A673 (cell line): ENCODE results near the gene NUP210L. TPM values are rescaled to one million over a fixed set of nuclear protein-coding genes. Genes with fewer than 3 reads are reported as not detected.
A peak's percentile ranks its signal among the peaks of the same experiment; 100 is the strongest.

Experiments used
- BruUV-seq: library from RNA; stranded (reverse); fragments of 400-500 nt; replicated peaks from 2 replicates; lab custom pipeline; 2021; lab: Mats Ljungman, UMichigan
- CTCF ChIA-PET: fragments of 300-600 bp; sonication (Branson Sonifier 250); formaldehyde crosslinking; loops from one replicate; lab custom pipeline; 2022; ENCODE audit warnings: antibody characterized with exemption; lab: Charles Lee
- POLR2A ChIA-PET: fragments of 300-600 bp; sonication (Branson Sonifier 250); formaldehyde crosslinking; loops from one replicate; lab custom pipeline; 2022; ENCODE audit warnings: antibody characterized with exemption; ENCODE audit not compliant: low non-redundant PET; lab: Charles Lee
- DNase-seq: peaks from one replicate; pipeline ENCODE4 v3.0.0-alpha.2; 2015; ENCODE audit warnings: low spot score
- H3K27ac ChIP-seq: fragments of 200-600 bp; sonication (generic); 2 replicates; pipeline ENCODE4 v1.5.1; 2016; ENCODE audit warnings: mixed run types, low read depth, mild to moderate bottlenecking, mixed read lengths, antibody characterized with exemption, low read length; ENCODE audit not compliant: poor library complexity, severe bottlenecking
- H3K27me3 ChIP-seq: fragments of 200-600 bp; sonication (generic); replicated peaks from 2 replicates; pipeline ENCODE4 v1.6.1; 2017; ENCODE audit warnings: mixed run types, low read depth, mild to moderate bottlenecking, mixed read lengths, antibody characterized with exemption, low read length; ENCODE audit not compliant: insufficient read depth, poor library complexity
- H3K36me3 ChIP-seq: fragments of 200-600 bp; sonication (generic); 2 replicates; pipeline ENCODE4 v1.6.1; 2016; ENCODE audit warnings: mixed run types, mild to moderate bottlenecking, mixed read lengths, antibody characterized with exemption, low read length; ENCODE audit not compliant: insufficient read depth, poor library complexity, severe bottlenecking
- H3K4me1 ChIP-seq: fragments of 200-600 bp; sonication (generic); 2 replicates; pipeline ENCODE4 v1.6.1; 2017; ENCODE audit warnings: mixed run types, mild to moderate bottlenecking, mixed read lengths, antibody characterized with exemption, low read length; ENCODE audit not compliant: insufficient read depth, poor library complexity, severe bottlenecking
- H3K4me3 ChIP-seq: fragments of 200-600 bp; sonication (generic); 2 replicates; pipeline ENCODE4 v1.5.1; 2016; ENCODE audit warnings: low read depth, mixed run types, mild to moderate bottlenecking, mixed read lengths, low read length; ENCODE audit not compliant: poor library complexity, severe bottlenecking
- H3K9me3 ChIP-seq: fragments of 200-600 bp; sonication (generic); 2 replicates; pipeline ENCODE4 v1.6.1; 2016; ENCODE audit warnings: mixed run types, low read depth, mild to moderate bottlenecking, mixed read lengths, antibody characterized with exemption, low read length; ENCODE audit not compliant: poor library complexity, severe bottlenecking
- CTCF ChIP-seq: fragments of 300-800, 200-600 bp; sonication (generic); conservative IDR thresholded peaks from 2 replicates; pipeline ENCODE4 v1.5.1; 2017; ENCODE audit warnings: low read depth, mild to moderate bottlenecking, antibody characterized with exemption, low read length, moderate library complexity, mixed read lengths
- EZH2 ChIP-seq: fragments of 200-600 bp; sonication (generic); IDR thresholded peaks from 2 replicates; pipeline ENCODE4 v1.6.1; 2017; ENCODE audit warnings: borderline replicate concordance, low read depth, mild to moderate bottlenecking, mixed read lengths, antibody characterized with exemption, low read length; ENCODE audit not compliant: poor library complexity, severe bottlenecking
- intact Hi-C: fragments of 100-400 bp; cut with micrococcal nuclease; formaldehyde crosslinking; loops from one replicate; pipeline ENCODE4 v1.10.0; 2022; ENCODE audit not compliant: unreplicated experiment
- microRNA-seq: library from miRNA; unstranded; fragments of <30 nt; microRNA quantifications from one replicate; pipeline ENCODE4 v1.2.0, GENCODE V29; 2021
- total RNA-seq: library from RNA; stranded (reverse); gene quantifications from 2 replicates; pipeline ENCODE4 v1.2.3, GENCODE V29; 2021

The NUP210L gene
- total RNA-seq, 1 experiment from 2014 or later: 0.04 TPM

DNA sequence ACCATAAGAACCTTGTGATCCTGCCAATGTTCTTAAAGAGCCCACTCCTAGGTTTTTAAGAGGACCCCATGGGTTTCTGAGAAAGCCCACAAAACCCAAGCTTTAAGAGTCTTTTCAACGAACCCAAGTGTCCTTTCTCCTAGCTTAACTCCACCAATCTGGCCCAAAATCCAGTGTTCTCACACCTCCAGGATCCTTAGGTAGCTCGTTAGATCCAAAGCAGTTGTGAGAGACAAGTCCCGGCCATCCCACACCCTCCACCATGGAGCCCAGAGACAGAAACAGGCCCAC, 210.1 kb downstream of the NUP210L start:
- no peaks in the 10 kb centered on the region for H3K9me3 ChIP-seq
- TF ChIP-seq CTCF (no peak), EZH2 (no peak)
- POLR2A ChIA-PET: no interaction called here
- intact Hi-C loops: no loop called here
- H3K27ac ChIP-seq: peak overlapping the region; percentile 94
- H3K27me3 ChIP-seq: no peaks in the 10 kb centered on the region
- H3K36me3 ChIP-seq: peaks cover 19% of the 10 kb centered on the region
- H3K4me3 ChIP-seq: peak overlapping the region; percentile 98
- peaks cover 6% of the 10 kb centered on the region for H3K4me1 ChIP-seq
- no peak for DNase-seq
- CTCF ChIA-PET: interaction anchor here (0.5 to 0.6 kb wide), 2 partner anchors 334 to 420 kb away, joined by 4 to 9 read pairs; no protein-coding TSS in a partner anchor
- TSS peak; percentile 25 for BruUV-seq

- TF ChIP-seq CTCF (no peak), EZH2 (no peak)
- intact Hi-C loops: no loop called here
- CTCF ChIA-PET: interaction anchor here (0.6 to 0.7 kb wide), 2 partner anchors 123 to 420 kb away, joined by 5 to 9 read pairs; no protein-coding TSS in a partner anchor
- Histone ChIP-seq H3K36me3 (peaks cover 19% of the 10 kb centered on the region), H3K4me3 (no peak overlapping the region), H3K9me3 (no peaks in the 10 kb centered on the region), H3K4me1 (peaks cover 6% of the 10 kb centered on the region), H3K27ac (peak overlapping the region; percentile 94), H3K27me3 (no peaks in the 10 kb centered on the region)
- POLR2A ChIA-PET: interaction anchor here (0.6 kb wide), 1 partner anchor 21 kb away, joined by 4 read pairs; no protein-coding TSS in a partner anchor
- peak; percentile 30 for DNase-seq
- no TSS peak for BruUV-seq
These were observed 210.7 kb downstream of the NUP210L start for GRCh38 chr1:153944005-153944826.

GRCh38 chr1:153942766-153943549, 211.9 kb downstream of the NUP210L start:
- intact Hi-C loops: no loop called here
- TF ChIP-seq CTCF (no peak), EZH2 (no peak)
- no peak for DNase-seq
- no peak overlapping the region for H3K4me3 ChIP-seq
- ChIA-PET CTCF (no interaction called here), POLR2A (interaction anchor here (0.6 kb wide), 1 partner anchor 16 kb away, joined by 3 read pairs; no protein-coding TSS in a partner anchor)
- BruUV-seq: no TSS peak
- H3K27ac ChIP-seq: no peak overlapping the region
- H3K4me1 ChIP-seq: peaks cover 6% of the 10 kb centered on the region
- no peaks in the 10 kb centered on the region for H3K9me3 ChIP-seq
- H3K27me3 ChIP-seq: no peaks in the 10 kb centered on the region
- H3K36me3 ChIP-seq: peaks cover 10% of the 10 kb centered on the region

Small RNAs within 50 kb of the gene (microRNA-seq; reads per million reads assigned to microRNA genes)
- 21.8 reads per million, percentile 44 among the genes with 10 or more reads in this experiment for gene MIR190B
- 1.6 reads per million for gene MIR5698
- gene MIR6737: not detected

Other genes with a start within 250 kb of the NUP210L start
- gene GATAD2B, start 232.1 kb downstream of the NUP210L start, total RNA-seq: 58.8 and 67.3 TPM in 2 replicates
- 61.5 and 66.6 TPM in 2 replicates for gene DENND4B, start 208.4 kb downstream of the NUP210L start, total RNA-seq
- 37.8 and 40.8 TPM in 2 replicates for gene CRTC2, start 196.5 kb downstream of the NUP210L start, total RNA-seq
- gene SLC39A1, start 191.5 kb downstream of the NUP210L start, total RNA-seq: 90.7 and 97.3 TPM in 2 replicates
- gene CREB3L4, start 187.2 kb downstream of the NUP210L start, total RNA-seq: 8.7 and 14.4 TPM in 2 replicates
- 126 and 142 TPM in 2 replicates for gene JTB, start 177.4 kb downstream of the NUP210L start, total RNA-seq
- gene RAB13, start 168.7 kb downstream of the NUP210L start, total RNA-seq: 169 and 206 TPM in 2 replicates
- 1,464 and 1,548 TPM in 2 replicates for gene RPS27, start 164.3 kb downstream of the NUP210L start, total RNA-seq
- 661 and 746 TPM in 2 replicates for gene TPM3, start 37.0 kb upstream of the NUP210L start, total RNA-seq
- gene CFAP141, start 51.3 kb upstream of the NUP210L start, total RNA-seq: not detected in 2 replicates
- 249 and 269 TPM in 2 replicates for gene UBAP2L, start 65.9 kb upstream of the NUP210L start, total RNA-seq
- 129 and 134 TPM in 2 replicates for gene HAX1, start 117.6 kb upstream of the NUP210L start, total RNA-seq
- gene AQP10, start 166.0 kb upstream of the NUP210L start, total RNA-seq: not detected in 2 replicates
- gene ATP8B2, start 170.5 kb upstream of the NUP210L start, total RNA-seq: 29.1 and 32.4 TPM in 2 replicates